Thymus (tissue), 11 donors: ENCODE data around the gene LINS1. TPM values are rescaled to one million over a fixed set of nuclear protein-coding genes. Genes with fewer than 3 reads are reported as not detected.

Experiments used
- DNase-seq, 9 donors: peaks; one replicate each; pipeline ENCODE4 v3.0.0-alpha.2; 2013; ENCODE audit warnings: low spot score in 9 of 9, low read depth in 6 of 9, missing footprints in 1 of 9
- H3K27ac ChIP-seq, 2 donors: one replicate each; pipeline ENCODE4 v1.5.1; 2013; ENCODE audit warnings: control low read depth in 1 of 2, low read depth in 1 of 2, low read length in 1 of 2, mild to moderate bottlenecking in 1 of 2, moderate library complexity in 1 of 2
- H3K27me3 ChIP-seq, 2 donors: one replicate each; pipeline ENCODE4 v1.5.1; 2013; ENCODE audit warnings: low read length in 1 of 2; ENCODE audit not compliant: control insufficient read depth in 2 of 2, insufficient read depth in 1 of 2
- H3K36me3 ChIP-seq, 2 donors: one replicate each; pipeline ENCODE4 v1.5.1; 2013; ENCODE audit warnings: low read length in 1 of 2, mild to moderate bottlenecking in 1 of 2, moderate library complexity in 1 of 2; ENCODE audit not compliant: control insufficient read depth in 2 of 2, insufficient read depth in 2 of 2
- H3K4me1 ChIP-seq, 2 donors: one replicate each; pipeline ENCODE4 v1.5.1; 2013; ENCODE audit warnings: low read length in 2 of 2; ENCODE audit not compliant: control insufficient read depth in 2 of 2, insufficient read depth in 2 of 2
- H3K4me3 ChIP-seq, 2 donors: one replicate each; pipeline ENCODE4 v1.5.1; 2013; ENCODE audit warnings: low read length in 2 of 2, control low read depth in 1 of 2, mild to moderate bottlenecking in 1 of 2
- H3K9me3 ChIP-seq, 2 donors: one replicate each; pipeline ENCODE4 v1.5.1; 2013; ENCODE audit warnings: low read length in 1 of 2, mild to moderate bottlenecking in 1 of 2; ENCODE audit not compliant: control insufficient read depth in 2 of 2, insufficient read depth in 1 of 2
- whole genome bisulfite sequencing: extraction: QIAGEN DNeasy Blood & Tissue Kit; methylation state at CpG from one replicate; pipeline ENCODE4 v1.1.7; 2013; 5-methylcytosine and 5-hydroxymethylcytosine counted together
- polyA plus RNA-seq: library from polyadenylated mRNA; stranded (reverse); fragments of 200-250 nt; gene quantifications from one replicate; pipeline ENCODE4 v1.2.3, GENCODE V29; 2013
- total RNA-seq: library from RNA; stranded (reverse); fragments of 120-200 nt; gene quantifications from one replicate; pipeline ENCODE4 v1.2.4, GENCODE V29; 2013
- donor health status: healthy.

The LINS1 gene
- total and polyA plus RNA-seq, 2 donors = 19.1 to 29.9 TPM

- H3K27me3 ChIP-seq = no peaks in the 10 kb centered on the region
- whole genome bisulfite sequencing = 96% methylated on average over 11 of the region's 11 CpGs
Measured at GRCh38 chr15:100635406-100636071, 33.6 kb upstream of the LINS1 start.

DNA sequence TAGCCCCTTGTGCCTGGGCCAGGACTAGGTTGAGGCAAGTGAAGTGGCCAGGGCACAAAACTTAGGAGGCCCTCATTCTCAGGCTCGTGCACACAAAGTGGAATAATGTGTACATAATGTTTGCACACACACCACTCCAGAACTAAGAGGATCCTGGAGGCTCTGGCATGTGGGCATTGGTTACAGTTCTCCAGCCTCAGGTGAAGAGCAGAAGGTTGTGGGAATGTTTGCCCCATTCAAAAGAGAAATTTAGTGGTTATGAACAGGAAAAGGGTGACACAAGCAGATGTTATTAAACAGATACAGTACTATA, 31.7 kb upstream of the LINS1 start:
- Histone ChIP-seq H3K9me3 (no peaks in the 10 kb centered on the region), H3K36me3 (peaks cover 22 to 23% of the 10 kb centered on the region in 2 donors), H3K27me3 (no peaks in the 10 kb centered on the region), H3K4me1 (no peaks in the 10 kb centered on the region), H3K27ac (no peak overlapping the region), H3K4me3 (no peak overlapping the region)
- no peak for DNase-seq
- WGBS = 98% methylated on average over 1 of the region's 1 CpG

More at GRCh38 chr15:100635406-100636071, 33.6 kb upstream of the LINS1 start:
- Histone ChIP-seq H3K36me3 (peaks cover 15 to 16% of the 10 kb centered on the region in 2 donors), H3K4me3 (no peak overlapping the region), H3K9me3 (no peaks in the 10 kb centered on the region), H3K27ac (no peak overlapping the region), H3K4me1 (no peaks in the 10 kb centered on the region)
- no peak for DNase-seq

GRCh38 chr15:100631831-100632230, 29.8 kb upstream of the LINS1 start:
- 97% methylated on average over 10 of the region's 10 CpGs for WGBS
- DNase-seq = no peak
- H3K4me3 ChIP-seq = no peak overlapping the region
- H3K9me3 ChIP-seq = no peaks in the 10 kb centered on the region
- H3K27ac ChIP-seq = no peak overlapping the region
- peaks cover 22 to 23% of the 10 kb centered on the region in 2 donors for H3K36me3 ChIP-seq
- no peaks in the 10 kb centered on the region for H3K27me3 ChIP-seq
- no peaks in the 10 kb centered on the region for H3K4me1 ChIP-seq

DNA sequence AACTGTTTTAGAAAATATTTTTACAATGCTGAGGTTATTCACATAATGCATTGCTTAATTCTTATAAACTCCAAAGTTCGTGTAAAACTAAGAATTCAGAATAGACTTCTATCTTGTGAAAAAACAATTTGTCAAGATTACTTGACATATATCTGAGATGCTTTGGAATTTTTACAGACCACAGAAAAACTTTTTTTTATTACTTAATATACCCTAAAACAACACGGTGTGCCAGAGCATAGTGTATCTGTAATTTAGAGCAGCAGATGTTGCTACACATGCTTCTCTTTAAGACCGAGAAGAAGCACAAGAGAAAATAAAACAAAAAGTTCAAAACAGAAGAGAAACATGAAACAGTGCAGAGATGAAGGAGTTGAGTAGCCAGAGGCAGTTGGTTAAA, 26.8 kb upstream of the LINS1 start:
- no peaks in the 10 kb centered on the region for H3K27me3 ChIP-seq
- no peak for DNase-seq
- H3K4me1 ChIP-seq = no peaks in the 10 kb centered on the region
- H3K4me3 ChIP-seq = no peak overlapping the region
- peaks cover 22 to 23% of the 10 kb centered on the region in 2 donors for H3K36me3 ChIP-seq
- 91% methylated on average over 3 of the region's 3 CpGs for WGBS
- H3K27ac ChIP-seq = no peak overlapping the region
- H3K9me3 ChIP-seq = no peaks in the 10 kb centered on the region

DNA sequence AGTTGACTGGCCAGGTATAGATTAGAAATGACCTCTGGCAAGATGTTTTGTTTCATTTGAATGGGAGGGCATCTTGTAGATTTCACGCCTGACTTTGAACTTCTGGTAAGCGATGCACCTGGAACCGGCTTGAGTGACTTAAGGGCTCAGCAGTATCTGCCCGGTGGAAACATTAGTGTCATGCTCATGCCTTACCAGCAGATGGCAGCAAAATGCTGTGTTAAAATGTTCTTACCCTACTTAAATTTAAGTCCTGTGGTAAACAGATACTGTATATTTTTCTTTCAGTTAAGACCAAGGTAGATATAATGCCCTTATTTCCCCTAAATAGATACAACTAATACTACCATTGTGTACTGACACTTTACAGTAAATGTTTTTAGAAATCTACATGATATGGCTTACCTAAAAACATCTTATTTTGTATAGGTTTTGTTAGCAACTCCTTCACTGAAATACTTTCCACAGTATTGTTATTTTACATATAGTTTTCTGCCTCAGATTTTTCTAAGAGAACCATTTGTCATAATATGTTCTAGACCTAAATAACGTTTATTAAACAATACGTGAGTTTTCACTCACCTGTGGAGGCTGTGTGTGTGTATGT, 25.9 kb upstream of the LINS1 start:
- WGBS = 47% methylated on average over 6 of the region's 6 CpGs
- H3K27ac ChIP-seq = no peak overlapping the region

DNA sequence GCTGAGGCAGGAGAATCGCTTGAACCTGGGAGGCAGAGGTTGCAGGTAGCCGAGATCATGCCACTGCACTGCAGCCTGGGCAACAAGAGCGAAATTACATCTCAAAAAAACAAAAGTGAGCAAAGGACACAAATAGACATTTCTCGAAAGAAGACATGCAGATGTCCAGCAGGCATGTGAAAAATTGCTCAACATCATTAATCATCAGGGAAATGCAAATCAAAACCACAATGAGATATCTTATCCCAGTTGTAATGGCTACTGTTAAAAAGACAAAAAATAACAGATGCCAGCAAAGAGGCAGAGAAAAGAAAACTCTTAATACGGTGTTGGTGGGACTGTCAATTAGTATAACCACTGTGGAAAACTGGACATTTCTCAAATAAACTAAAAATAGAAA, 21.3 kb upstream of the LINS1 start:
- Histone ChIP-seq H3K27me3 (no peaks in the 10 kb centered on the region), H3K36me3 (peaks cover 0 to 10% of the 10 kb centered on the region in 2 donors), H3K4me1 (no peaks in the 10 kb centered on the region), H3K27ac (no peak overlapping the region), H3K9me3 (no peaks in the 10 kb centered on the region), H3K4me3 (no peak overlapping the region)
- WGBS = 97% methylated on average over 5 of the region's 5 CpGs
- no peak for DNase-seq

More for the DNA sequence above, 25.9 kb upstream of the LINS1 start:
- no peaks in the 10 kb centered on the region for H3K27me3 ChIP-seq
- peaks cover 22 to 23% of the 10 kb centered on the region in 2 donors for H3K36me3 ChIP-seq
- H3K4me1 ChIP-seq = no peaks in the 10 kb centered on the region
- peak; percentile 48 to 90 (median 84) for DNase-seq
- no peaks in the 10 kb centered on the region for H3K9me3 ChIP-seq
- H3K4me3 ChIP-seq = no peak overlapping the region

DNA sequence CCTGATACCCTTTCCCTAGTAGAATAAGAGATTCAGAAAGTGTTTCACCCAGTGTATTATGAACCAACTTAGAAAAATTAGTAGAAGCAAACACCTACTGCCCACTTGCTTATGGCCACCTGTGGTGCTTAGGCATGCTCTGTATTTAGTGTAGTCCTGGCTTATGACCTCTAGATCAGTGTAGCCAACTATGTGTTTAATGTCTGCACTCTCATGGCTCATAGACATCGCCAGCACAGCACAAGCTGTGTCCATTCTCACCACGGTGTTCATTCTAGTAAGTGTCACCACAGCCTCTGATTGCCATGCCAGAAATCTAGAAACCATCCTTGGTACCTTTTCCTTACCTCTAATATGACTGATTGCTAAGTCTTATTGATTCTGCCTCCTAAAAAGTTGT, 14.7 kb upstream of the LINS1 start:
- H3K4me3 ChIP-seq = no peak overlapping the region
- no peak overlapping the region for H3K27ac ChIP-seq
- 98% methylated on average over 2 of the region's 2 CpGs for WGBS
- H3K9me3 ChIP-seq = no peaks in the 10 kb centered on the region
- no peaks in the 10 kb centered on the region for H3K27me3 ChIP-seq
- peaks cover 22 to 32% of the 10 kb centered on the region in 2 donors for H3K36me3 ChIP-seq
- DNase-seq = no peak
- no peaks in the 10 kb centered on the region for H3K4me1 ChIP-seq

GRCh38 chr15:100615801-100616200, 13.8 kb upstream of the LINS1 start:
- Histone ChIP-seq H3K27ac (no peak overlapping the region), H3K4me1 (no peaks in the 10 kb centered on the region), H3K4me3 (no peak overlapping the region), H3K27me3 (no peaks in the 10 kb centered on the region), H3K36me3 (peaks cover 25 to 37% of the 10 kb centered on the region in 2 donors), H3K9me3 (no peaks in the 10 kb centered on the region)
- 73% methylated on average over 5 of the region's 5 CpGs for WGBS
- no peak for DNase-seq

DNA sequence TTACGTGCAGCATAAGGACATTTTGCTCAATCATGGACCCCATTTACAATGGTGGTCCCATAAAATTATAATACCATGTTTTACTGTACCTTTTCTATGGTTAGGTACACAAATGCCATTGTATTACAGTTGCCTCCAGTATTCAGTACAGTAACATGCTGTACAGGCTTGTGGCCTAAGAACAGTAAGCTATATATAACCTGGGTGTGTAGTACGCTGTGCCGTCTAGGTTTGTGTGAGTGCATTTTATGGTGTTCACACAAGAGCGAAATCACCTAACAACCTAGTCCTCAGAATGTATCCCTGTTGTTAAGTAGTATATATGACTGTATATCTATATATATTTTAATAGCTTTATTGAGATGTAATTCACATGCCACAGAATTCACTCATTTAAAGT, 12.9 kb upstream of the LINS1 start:
- Histone ChIP-seq H3K27me3 (no peaks in the 10 kb centered on the region), H3K36me3 (peaks cover 25 to 35% of the 10 kb centered on the region in 2 donors), H3K27ac (no peak overlapping the region), H3K9me3 (no peaks in the 10 kb centered on the region), H3K4me1 (no peaks in the 10 kb centered on the region), H3K4me3 (no peak overlapping the region)
- 98% methylated on average over 4 of the region's 4 CpGs for WGBS
- no peak for DNase-seq
